ENCODE results near the gene BICDL1.

- TF ChIP-seq CTCF (IDR thresholded peaks at IDR 0.05; ENCODE audit: insufficient read depth, low read length) (no peak), POLR2AphosphoS5 (IDR thresholded peaks at IDR 0.05; ENCODE audit: low read depth) (no peak), GABPA (IDR thresholded peaks at IDR 0.05; ENCODE audit: low read depth) (no peak), SPI1 (IDR thresholded peaks at IDR 0.05; ENCODE audit: borderline replicate concordance, low read depth) (no peak)
- TF ChIP-seq, protein P1, sequence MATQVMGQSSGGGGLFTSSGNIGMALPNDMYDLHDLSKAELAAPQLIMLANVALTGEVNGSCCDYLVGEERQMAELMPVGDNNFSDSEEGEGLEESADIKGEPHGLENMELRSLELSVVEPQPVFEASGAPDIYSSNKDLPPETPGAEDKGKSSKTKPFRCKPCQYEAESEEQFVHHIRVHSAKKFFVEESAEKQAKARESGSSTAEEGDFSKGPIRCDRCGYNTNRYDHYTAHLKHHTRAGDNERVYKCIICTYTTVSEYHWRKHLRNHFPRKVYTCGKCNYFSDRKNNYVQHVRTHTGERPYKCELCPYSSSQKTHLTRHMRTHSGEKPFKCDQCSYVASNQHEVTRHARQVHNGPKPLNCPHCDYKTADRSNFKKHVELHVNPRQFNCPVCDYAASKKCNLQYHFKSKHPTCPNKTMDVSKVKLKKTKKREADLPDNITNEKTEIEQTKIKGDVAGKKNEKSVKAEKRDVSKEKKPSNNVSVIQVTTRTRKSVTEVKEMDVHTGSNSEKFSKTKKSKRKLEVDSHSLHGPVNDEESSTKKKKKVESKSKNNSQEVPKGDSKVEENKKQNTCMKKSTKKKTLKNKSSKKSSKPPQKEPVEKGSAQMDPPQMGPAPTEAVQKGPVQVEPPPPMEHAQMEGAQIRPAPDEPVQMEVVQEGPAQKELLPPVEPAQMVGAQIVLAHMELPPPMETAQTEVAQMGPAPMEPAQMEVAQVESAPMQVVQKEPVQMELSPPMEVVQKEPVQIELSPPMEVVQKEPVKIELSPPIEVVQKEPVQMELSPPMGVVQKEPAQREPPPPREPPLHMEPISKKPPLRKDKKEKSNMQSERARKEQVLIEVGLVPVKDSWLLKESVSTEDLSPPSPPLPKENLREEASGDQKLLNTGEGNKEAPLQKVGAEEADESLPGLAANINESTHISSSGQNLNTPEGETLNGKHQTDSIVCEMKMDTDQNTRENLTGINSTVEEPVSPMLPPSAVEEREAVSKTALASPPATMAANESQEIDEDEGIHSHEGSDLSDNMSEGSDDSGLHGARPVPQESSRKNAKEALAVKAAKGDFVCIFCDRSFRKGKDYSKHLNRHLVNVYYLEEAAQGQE (IDR thresholded peaks at IDR 0.05; ENCODE audit: insufficient replicate concordance, low read depth): no peak
Observed at GRCh38 chr12:120132863-120133385, 143.9 kb downstream of the BICDL1 start.
